ENCODE measurements around the gene MAP3K6.

The MAP3K6 gene

DNA sequence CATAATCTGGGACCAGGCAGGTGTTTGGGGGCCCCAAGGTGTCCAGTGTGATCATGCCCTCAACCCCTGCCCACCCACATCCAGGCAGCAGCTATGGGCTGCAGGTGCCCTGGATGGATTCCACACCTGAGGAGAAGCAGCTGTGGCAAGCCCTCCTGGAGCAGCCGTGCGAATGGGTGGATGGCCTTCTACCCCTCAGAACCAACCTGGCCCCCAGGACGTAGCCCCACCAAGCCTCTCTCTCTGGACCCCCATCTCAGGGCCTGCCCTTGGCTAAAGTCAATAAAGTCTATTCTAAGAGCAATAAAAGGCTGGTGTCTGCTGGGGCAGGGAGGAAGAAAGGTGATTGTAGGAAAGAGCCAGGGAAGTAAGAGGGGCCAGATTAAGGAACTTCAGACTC, 13.1 kb downstream of the MAP3K6 start:
- DNase-seq, result no peak

DNA sequence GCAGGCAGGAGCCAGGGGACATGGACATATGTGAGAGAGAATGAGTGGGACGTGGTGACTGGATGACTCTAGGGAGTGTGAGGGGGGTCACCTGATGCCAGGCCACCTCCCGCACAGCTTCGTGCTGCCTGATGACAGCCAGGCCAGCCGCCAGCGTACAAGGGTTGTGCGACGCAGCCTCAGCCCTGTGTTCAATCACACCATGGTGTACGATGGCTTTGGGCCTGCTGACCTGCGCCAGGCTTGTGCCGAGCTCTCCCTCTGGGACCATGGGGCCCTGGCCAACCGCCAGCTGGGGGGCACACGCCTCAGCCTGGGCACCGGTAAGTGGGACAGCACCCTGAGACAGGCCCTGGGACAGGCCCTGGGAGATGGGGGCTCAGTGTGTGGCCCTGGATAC, 13.6 kb downstream of the MAP3K6 start:
- no peak for DNase-seq

DNA sequence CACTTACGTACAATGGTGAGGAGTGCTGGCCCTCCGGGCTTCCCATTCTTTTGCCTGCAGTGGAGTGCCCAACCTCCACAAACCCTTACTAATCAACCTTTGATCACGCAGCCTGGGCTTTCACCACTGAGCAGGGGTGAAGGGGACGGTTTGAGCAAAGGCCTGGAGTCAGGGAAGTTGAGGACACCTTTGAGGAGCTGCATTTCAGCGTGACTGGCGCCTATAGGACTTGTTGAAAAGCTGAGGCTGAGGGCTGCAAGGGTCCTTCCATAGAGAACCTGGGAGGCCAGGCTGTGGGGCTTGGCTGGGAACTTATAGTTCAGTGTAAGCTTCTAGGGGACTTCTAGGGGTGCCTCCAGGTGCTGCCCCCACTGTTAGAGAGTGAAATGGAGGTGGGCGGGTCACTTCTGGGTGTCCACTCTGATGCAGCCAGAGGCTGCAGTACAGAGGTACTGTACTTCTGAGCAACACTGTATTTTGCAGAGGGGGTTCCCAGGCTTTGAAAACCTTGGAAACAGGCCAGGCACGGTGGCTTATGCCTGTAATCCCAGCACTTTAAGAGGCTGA, 15.1 kb downstream of the MAP3K6 start:
- no peak for DNase-seq

DNA sequence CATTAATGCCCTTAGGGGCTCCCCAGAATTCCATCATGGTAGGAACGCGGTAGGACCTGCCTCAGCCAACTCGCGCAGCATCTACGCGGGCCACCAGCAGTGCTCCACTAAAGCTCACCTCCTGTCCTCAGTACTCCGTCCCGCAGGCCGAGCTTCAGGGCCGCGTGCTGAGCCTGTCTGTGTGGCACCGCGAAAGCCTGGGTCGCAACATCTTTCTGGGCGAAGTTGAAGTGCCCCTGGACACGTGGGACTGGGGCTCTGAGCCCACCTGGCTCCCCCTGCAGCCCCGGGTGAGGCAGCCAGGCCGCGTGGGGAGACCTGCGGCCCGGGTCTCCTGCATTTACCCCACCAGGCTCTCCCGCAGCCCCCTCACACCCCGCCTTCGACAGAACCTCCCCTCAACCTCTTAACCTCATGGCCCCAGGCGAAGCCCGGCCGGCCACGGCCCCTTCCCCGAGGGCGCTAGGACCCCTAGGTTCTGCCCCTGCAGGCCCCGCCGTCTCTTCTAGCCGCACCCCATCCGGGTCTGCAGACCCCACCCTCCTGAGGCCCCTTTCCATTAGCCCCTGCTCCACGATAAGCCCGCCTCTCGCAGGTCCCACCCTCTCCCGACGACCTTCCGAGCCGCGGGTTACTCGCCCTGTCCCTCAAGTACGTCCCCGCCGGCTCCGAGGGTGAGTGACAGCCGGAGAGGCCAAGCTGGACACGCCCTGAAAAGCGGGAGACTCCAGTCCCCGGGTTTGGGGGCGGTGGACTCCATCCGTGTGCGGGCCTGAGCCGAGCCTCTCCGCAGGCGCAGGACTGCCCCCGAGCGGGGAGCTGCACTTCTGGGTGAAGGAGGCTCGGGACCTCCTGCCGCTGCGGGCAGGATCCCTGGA, 15.9 kb downstream of the MAP3K6 start:
- no peak for DNase-seq

DNA sequence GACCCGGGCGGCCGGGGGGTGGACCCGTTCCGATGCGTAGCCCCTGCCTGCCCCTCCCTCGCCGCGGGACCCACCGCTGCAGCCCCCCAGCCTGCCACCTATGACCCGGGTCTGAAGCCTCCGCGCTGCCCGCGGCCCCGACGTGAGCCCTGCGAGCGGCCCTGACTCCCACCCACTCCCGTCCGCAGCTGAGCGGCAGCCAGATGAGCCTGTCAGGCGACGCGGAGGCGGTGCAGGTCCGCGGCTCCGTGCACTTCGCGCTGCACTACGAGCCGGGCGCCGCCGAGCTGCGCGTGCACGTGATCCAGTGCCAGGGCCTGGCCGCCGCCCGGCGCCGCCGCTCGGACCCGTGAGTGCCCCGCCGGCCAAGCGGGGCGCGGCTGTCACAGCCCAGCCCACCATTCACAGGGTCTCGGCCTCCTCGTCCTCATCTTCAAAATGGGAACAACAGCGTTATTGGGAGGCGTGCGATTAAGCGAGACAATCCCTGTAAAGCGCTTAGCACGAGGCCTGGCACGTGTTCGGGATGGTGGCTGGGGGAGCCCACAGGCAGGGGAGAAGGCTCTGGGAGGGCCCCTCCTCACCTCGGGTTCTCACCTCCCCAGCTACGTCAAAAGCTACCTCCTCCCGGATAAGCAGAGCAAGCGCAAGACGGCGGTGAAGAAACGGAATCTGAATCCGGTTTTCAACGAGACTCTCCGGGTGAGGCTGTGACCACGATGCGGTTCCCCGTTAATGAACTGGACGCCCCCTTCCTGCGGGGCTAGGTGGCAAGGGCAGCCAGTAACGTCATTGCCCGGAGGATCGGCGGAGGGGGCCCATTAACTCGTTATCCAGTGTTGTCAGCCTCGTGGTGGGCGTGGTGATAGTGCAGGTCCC, 16.7 kb downstream of the MAP3K6 start:
- no peak for DNase-seq

DNA sequence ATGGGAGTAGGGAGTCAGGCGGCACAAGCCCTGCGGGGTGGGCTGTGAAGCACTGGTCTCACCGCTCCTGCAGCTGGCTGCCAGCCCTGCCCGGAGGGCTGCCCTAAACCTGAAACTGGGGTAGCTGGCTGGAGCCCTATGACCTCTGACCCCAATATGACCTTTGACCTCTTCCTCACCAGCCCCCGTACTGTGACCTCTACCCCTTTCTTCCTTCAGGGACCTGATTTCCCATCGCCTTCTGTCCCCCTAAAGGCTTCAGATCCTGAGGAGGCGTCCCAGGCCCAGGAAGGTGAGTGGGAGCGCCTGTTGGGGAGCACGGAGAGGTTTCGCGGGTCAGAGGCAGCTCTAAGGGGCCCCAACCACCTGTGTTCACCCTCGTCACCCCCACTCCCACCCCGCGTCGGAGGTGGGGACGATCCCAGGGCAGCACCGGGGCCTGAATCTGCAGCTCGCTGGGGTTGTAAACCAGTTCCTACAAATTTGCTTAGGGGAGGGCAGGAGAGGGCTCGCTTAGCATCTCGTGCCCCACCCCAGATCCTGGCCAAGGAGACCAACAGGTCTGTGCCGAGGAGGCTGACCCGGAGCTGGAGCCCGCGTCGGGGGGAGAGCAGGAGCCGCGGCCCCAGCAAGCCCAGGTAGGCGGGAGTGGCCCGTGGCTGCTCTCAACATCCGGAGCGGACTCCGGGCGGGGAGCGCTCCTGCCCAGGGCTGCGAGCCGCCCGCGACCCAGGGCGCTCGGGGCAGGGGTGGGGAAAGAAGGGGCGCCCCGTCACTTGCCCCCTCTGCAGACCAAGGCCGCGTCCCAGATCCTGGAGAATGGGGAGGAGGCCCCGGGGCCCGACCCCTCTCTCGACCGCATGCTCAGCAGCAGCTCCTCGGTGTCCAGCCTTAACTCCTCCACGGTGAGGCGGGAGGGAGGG, 17.6 kb downstream of the MAP3K6 start:
- DNase-seq, result no peak

DNA sequence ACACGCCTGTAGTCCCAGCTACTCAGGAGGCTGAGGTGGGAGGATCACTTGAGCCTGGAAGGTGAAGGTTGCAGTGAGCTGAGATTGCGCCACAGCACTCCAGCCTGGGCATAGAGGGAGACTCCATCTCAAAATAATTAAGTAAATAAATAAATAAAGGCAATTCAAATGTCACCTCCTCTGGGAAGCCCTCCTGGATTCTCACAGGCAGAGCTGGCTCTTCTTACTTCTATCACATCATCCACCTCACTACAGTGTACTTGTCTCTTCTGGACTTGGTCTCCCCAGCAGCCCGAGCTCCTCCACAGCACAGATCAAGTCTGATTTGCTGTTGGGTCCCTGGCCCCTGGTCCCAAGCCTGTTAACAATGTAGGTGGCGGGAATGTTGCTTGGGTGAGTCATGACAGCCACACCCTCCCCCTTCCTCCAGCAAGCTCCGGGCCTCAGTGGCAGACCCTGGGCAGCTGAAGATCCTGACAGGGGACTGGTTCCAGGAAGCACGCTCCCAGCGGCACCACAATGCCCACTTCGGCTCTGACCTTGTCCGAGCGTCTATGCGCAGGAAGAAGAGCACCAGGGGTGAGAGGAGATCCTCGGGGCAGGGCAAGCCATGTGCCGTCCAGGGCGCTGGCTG, 19.7 kb downstream of the MAP3K6 start:
- DNase-seq, result no peak

DNA sequence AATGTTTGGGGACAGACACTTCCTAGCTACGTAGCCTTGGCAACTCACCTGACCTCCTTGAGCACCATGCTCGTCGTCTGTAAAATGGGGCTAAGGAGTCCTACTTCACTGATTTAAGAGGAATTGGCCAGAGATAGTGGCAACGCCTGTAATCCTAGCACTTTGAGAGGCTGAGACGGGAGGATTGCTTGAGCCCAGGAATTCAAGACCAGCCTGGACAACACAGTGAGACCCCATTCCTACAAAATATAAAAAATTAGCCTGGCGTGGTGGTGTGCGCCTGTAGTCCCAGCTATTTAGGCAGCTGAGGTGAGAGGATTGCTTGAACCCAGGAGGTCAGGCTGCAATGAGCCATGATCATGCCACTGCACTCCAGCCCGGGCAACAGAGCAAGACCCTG, 20.4 kb downstream of the MAP3K6 start:
- DNase-seq, result no peak

DNA sequence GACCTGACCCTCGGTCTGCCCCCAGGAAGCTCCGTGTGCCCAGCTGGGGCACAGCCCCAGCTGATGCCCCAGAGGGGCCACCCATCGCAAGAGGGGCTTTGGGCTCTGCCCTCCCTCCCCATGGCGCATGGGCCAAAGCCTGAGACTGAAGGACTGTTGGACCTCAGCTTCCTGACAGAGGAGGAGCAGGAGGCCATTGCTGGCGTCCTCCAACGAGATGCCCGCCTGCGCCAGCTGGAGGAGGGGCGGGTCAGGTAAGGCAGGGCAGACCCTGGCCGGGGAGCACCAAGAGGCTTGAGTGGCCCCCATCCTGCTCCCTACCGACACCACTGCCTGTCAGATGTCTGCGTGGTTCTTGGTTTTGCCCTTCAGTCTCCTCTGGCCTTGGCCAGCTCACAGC, 21.5 kb downstream of the MAP3K6 start:
- no peak for DNase-seq

DNA sequence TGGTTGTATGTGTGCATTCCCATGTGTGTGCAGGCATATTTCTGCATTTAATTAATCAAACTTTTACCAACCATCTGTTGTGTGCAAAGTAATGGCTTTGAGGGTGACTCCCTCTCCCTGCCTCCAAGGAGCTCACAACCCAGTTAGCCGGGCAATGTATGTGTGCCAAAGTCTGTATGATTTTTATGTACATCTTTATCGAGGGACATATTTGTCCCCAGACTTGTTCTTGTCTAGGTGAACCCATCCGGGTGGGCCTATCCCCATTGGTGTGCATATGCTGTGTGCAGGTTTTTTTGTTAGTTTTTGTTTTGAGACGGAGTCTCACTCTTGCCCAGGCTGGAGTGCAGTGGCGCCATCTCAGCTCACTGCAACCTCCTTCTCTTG, 23.1 kb downstream of the MAP3K6 start:
- DNase-seq, result no peak

DNA sequence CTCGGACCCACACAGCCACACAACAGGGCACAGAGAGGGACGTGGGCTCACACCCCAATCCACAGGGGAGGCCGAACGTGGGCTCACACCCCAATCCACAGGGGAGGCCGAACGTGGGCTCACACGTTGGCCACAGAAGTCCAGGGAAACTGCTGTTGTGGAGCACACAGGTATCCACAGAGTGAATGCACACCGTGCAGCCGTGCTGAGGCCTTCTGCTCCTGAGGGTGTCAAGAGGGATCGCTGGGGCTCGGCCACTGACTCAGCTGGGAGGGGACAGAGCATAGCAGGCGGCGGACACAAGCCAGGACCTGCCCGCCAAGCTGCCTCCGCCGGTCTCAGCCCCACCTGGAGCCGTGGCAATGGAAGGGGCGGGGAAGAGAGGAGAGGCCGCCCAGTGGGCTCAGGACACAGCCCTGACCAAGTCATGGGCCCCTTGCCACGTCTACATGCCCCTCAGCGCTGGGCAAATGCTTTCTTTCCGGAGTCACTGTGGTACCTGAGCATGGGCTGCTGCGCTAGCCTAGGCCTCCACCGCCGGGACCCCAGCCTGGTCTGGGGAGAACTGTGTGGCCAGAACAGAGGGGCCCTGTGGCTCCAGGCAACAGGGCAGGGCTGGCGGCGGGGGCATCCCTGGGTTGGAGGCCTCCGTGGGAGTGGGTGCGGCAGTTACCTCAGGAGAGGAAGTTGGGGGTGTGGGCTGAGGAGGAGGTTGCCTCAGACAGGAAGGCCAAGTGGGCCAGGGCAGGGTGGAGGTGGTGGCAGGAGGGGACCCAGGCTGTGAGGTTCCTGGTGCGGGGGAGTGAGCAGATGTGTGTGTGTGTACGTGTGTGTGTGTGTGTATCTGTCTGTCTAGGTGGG, 23.8 kb downstream of the MAP3K6 start:
- no peak for DNase-seq

DNA sequence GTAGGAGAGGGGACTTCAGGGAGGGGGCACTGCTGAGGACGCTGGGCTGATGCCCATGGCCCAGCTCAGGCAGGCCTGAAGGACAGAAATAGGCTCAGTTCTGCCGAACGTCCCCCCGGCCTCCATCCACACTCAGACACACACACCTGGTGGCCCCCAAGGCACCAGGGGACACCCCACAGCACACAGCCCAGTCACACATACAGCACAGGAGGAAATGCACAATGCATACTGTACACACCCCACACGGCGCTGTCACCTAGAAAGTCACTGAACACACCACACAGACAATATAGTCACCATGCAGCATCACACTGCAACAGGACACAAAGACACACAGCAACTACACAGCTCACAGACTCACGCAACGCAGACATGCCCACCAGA, 24.4 kb downstream of the MAP3K6 start:
- DNase-seq, result no peak

DNA sequence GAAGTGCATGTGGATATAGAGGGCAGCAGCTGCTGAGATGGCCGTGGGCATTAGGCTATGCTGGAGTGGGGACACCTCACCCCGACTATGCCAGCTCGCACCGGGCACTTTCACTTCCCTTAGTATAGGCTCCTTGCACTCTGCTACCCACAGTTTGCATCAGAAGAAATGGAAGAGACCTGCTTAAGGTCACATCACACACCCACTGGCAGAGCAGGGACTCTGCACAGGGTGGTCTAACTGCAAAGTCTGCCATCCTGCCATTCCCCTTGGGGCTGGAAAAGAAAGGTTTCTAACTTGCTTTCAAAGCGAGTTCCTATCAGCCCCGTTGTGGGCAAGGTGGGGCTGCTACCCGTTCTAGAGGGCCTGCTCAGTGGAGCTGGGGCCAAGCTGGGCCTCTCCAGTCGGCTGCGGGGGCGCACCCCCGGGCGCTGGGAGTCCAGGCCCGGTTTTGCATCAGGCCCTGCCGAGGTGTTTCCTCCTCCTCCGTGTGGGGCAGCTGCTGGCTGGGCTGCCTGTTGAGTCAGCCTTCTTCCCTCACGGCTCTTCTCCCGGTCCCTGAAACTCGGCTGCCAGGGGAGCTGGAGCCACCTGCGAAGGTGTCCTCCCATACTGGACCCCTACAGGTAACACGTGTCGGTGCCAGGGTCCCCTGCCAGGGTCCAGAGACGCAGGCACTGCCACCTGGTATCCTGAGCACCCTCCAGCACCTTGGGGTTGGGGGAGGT, 25.1 kb downstream of the MAP3K6 start, which contains the start of gene SYTL1:
TSS of gene SYTL1 (plus strand) at position 498 of the 728 bp plus-strand sequence. CDS start 3,313 bp downstream, outside the sequence.
- no peak for DNase-seq

DNA sequence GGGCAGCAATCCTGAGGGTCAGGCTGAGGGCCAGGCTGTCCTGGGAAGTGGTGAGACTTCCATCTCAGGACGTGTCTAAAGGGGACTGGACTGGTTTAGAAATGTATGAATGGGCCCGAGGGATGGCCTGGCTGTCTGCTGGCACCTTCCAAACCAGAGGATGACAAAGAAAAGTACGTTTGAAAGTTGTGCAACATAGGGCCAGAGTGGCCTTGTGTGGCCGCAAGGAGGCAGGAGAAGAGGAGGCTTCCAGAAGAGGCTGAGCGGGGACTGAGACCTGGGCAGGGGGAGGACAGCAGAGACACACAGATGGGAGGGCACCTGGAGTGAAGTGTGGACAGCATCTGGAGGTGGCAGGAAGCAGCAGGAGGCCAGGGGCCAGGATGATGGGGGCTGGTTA, 27.5 kb downstream of the MAP3K6 start:
- DNase-seq, result no peak

DNA sequence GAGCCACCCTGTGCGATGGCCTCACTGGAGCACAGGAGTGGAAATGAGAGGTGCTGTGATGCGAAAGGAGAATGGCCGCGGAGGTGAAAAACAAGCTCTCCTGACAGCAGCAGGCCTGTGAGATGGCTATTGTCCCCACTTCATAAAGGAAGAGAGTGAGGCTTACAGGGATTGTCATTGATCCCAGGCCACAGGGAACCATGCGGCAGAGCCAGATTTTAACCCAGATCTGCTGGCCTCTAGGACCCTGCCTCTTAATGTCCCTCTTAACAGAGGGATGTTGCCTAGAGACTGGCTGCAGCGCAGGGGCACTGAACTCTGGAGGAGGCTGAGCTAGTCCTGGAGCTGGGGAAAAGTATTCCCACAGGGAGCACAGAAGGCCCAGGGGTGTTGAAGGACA, 28.0 kb downstream of the MAP3K6 start:
- no peak for DNase-seq

DNA sequence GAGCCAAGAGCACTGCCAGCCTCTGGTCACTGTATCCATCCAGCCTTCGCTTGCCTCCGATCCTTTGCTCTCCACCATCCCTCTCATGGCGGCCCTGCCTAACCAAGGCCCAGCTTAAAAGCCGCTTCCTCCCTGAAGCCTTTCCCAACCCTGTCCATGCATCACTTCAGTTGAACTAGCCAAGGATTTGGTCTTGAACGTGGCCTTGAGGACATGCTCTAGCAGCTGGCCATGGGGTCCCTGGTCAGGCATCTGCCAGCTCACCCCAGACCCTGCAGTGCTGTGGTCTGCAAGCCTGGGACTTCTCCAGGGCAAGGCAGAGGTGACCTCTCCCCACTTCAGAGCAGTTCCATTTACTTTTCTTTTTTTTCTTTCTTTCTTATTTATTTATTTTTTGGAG, 30.0 kb downstream of the MAP3K6 start:
- no peak for DNase-seq

DNA sequence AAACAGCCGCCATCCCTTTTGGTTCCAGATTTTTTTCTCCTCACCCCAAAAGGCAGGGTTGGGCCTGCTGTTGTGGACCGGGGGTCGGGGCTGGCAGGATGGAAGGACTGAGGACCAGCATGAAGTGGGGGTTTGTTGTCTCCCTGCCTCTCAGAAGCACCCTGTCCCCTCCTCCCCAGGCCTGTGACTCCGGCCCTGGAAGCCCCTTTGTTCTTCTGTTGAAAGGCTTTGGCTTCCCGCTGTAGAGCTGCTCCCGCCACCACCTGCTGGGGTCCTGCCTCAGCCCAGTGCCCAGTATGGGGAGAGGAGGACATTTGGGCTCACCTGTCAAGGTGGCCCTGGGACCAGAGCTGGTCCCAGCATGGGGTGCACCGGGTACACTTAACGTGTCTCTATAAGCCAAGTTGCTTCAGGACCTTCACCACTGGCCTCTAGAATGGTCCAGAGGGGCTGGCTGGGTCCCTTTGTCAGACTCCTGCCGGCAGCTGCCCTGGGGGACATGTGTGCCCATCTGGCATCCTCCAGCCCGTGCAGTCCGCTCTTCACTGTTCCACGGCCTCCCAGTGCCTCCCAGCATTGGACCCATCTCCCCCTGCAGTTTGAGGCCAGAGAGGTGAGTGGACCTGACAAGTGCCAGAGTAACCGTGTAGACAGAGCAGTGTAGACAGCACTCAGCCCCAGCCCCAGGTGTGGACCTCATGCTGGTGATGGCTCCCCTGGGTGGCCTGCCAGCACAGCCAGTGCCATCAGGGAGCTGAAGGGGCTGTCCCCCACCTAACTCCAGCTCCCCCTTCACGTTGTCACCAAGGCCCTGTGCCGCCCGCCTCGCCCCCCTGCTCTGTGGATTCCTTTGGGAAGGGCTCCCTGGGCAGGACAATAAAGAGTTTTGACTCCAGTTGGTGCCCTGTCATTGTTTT, 31.0 kb downstream of the MAP3K6 start:
- DNase-seq, result no peak

DNA sequence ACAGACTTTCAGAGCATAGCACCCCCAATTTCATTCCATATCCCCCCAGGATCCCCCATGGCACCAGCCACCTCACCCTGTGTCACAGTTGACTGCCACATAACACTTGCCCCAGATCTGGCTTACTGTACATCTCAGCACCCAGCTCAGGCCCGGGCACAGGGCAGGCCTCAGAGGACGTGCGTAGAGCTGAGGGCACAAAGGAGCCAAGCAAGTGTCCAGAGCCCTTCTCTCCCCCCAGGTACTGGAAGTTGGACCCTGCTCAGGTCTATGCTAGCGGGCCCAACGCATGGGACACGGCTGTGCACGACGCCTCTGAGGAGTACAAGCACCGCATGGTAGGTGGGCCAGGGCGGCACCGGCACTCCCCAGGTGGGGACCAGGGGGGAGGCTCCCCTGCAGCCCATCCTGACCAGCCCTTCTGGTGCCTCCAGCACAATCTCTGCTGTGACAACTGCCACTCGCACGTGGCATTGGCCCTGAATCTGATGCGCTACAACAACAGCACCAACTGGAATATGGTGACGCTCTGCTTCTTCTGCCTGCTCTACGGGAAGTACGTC, 33.0 kb downstream of the MAP3K6 start:
- no peak for DNase-seq

Data from GOT3 (cell line).